Measurements from ENCODE around the gene SLC17A9.

SLC17A9 gene

GRCh38 chr20:62968378-62969178, 16.1 kb downstream of the SLC17A9 start:
- no peak for DNase-seq (ENCODE audit: low read depth)

- no peak for DNase-seq (ENCODE audit: low read depth)
Measured at GRCh38 chr20:62969179-62969760, 16.8 kb downstream of the SLC17A9 start.

GRCh38 chr20:62969939-62970306, 17.4 kb downstream of the SLC17A9 start:
- no peak for DNase-seq (ENCODE audit: low read depth)

GRCh38 chr20:62970307-62971210, 18.1 kb downstream of the SLC17A9 start:
- no peak for DNase-seq (ENCODE audit: low read depth)

- DNase-seq (ENCODE audit: low read depth), result no peak
Measured at GRCh38 chr20:62971211-62971949, 18.9 kb downstream of the SLC17A9 start.

GRCh38 chr20:62971950-62972844, 19.7 kb downstream of the SLC17A9 start:
- DNase-seq (ENCODE audit: low read depth), result peak; percentile 76

- no peak for DNase-seq (ENCODE audit: low read depth)
Measured at GRCh38 chr20:62972845-62973745, 20.6 kb downstream of the SLC17A9 start.

GRCh38 chr20:62975251-62975760, 22.8 kb downstream of the SLC17A9 start:
- DNase-seq (ENCODE audit: low read depth), result no peak

GRCh38 chr20:62975812-62976508, 23.5 kb downstream of the SLC17A9 start:
- no peak for DNase-seq (ENCODE audit: low read depth)

- no peak for DNase-seq (ENCODE audit: low read depth)
Measured at GRCh38 chr20:62976886-62977285, 24.4 kb downstream of the SLC17A9 start.

GRCh38 chr20:62977613-62978560, 25.4 kb downstream of the SLC17A9 start:
- DNase-seq (ENCODE audit: low read depth), result no peak

- DNase-seq (ENCODE audit: low read depth), result no peak
Measured at GRCh38 chr20:62978561-62978943, 26.0 kb downstream of the SLC17A9 start.

- DNase-seq (ENCODE audit: low read depth), result no peak
Measured at GRCh38 chr20:62979310-62979709, 26.8 kb downstream of the SLC17A9 start.

- no peak for DNase-seq (ENCODE audit: low read depth)
Measured at GRCh38 chr20:62979876-62980373, 27.4 kb downstream of the SLC17A9 start.

- no peak for DNase-seq (ENCODE audit: low read depth)
Measured at GRCh38 chr20:62980380-62980960, 28.0 kb downstream of the SLC17A9 start.

GRCh38 chr20:62980970-62981369, 28.5 kb downstream of the SLC17A9 start:
- DNase-seq (ENCODE audit: low read depth), result peak; percentile 31
